Astrocyte (in vitro differentiated cells and primary cell): ENCODE measurements around the gene NDUFS2.

Source experiments
- CTCF ChIP-seq: IDR thresholded peaks from 2 replicates; pipeline ENCODE4 v1.5.1; 2011; ENCODE audit warnings: low read depth, mild to moderate bottlenecking, inconsistent platforms, low read length, moderate library complexity; ENCODE audit not compliant: insufficient read depth
- EZH2 ChIP-seq: IDR thresholded peaks from 2 replicates; pipeline ENCODE4 v1.6.1; 2012; ENCODE audit warnings: mild to moderate bottlenecking, low read length, inconsistent platforms; ENCODE audit not compliant: insufficient read depth

- TF ChIP-seq CTCF (no peak), EZH2 (no peak)
Observed at GRCh38 chr1:161219078-161219892, 17.1 kb downstream of the NDUFS2 start.
